A549 treated with GW870086 at 1 μM for 4 hours (cell line): ENCODE data around the gene PIGW. TPM values are rescaled to one million over a fixed set of nuclear protein-coding genes. Genes with fewer than 3 reads are reported as not detected.

ENCODE experiments used
- total RNA-seq: library from RNA; stranded (reverse); fragments of 200-300 nt; extraction: Qiagen RNA extraction; gene quantifications from 5 replicates; pipeline ENCODE4 v1.2.3, GENCODE V29; 2022; ENCODE audit warnings: low read depth

The PIGW gene
- 21.5 to 25.9 TPM (median 23.7 TPM) in 5 replicates for total RNA-seq

GRCh38 chr17:36534840-36535668, at the start of gene PIGW, which contains the start of gene MYO19:
Gene PIGW (plus strand): TSS chr17:36534987. CDS start chr17:36537102, 2,115 bp downstream.
Gene MYO19 (minus strand): TSS chr17:36534868. CDS start chr17:36532538, 2,330 bp downstream.

GRCh38 chr17:36486204-36487194, 48.3 kb upstream of the PIGW start, which contains the start of gene ZNHIT3:
Gene ZNHIT3 (plus strand): TSS chr17:36486681. CDS start chr17:36486700, 19 bp downstream.

GRCh38 chr17:36544307-36545076, 9.7 kb downstream of the PIGW start, which contains the start of gene GGNBP2:
Gene GGNBP2 (plus strand): TSS chr17:36544919. CDS start chr17:36545725, 806 bp downstream.

Other genes starting within 250 kb of the PIGW start
- gene TBC1D3G, start 211.1 kb upstream of the PIGW start, total RNA-seq = not detected in 5 replicates
- gene TBC1D3H, start 146.6 kb upstream of the PIGW start, total RNA-seq = not detected in 5 replicates
- gene ZNHIT3, start 48.3 kb upstream of the PIGW start, total RNA-seq = 81.5 to 87.0 TPM (median 85.9 TPM) in 5 replicates
- gene MYO19, start 119 bp upstream of the PIGW start, total RNA-seq = 53.4 to 59.1 TPM (median 55.5 TPM) in 5 replicates
- 58.9 to 67.2 TPM (median 61.8 TPM) in 5 replicates for gene GGNBP2, start 9.9 kb downstream of the PIGW start, total RNA-seq
- 6.0 to 10.9 TPM (median 8.9 TPM) in 5 replicates for gene DHRS11, start 56.9 kb downstream of the PIGW start, total RNA-seq
- gene MRM1, start 66.6 kb downstream of the PIGW start, total RNA-seq = 11.3 to 17.5 TPM (median 15.9 TPM) in 5 replicates